Breast epithelium (tissue), 3 donors: ENCODE results near the gene PDZD2.

Experiments
- CTCF ChIP-seq, 3 donors: fragments of 450-650 bp; IDR thresholded peaks; one replicate each; pipeline ENCODE4 v1.5.1; 2016 to 2017; ENCODE audit warnings: antibody characterized with exemption in 3 of 3, mild to moderate bottlenecking in 3 of 3, moderate library complexity in 3 of 3
- POLR2A ChIP-seq: fragments of 450-650 bp; IDR thresholded peaks from one replicate; pipeline ENCODE4 v1.6.1; 2016; ENCODE audit warnings: antibody characterized with exemption, mild to moderate bottlenecking, moderate library complexity

GRCh38 chr5:32087086-32088082 lies 448.5 kb downstream of the PDZD2 start:
- TF ChIP-seq POLR2A = no peak
- no peak for TF ChIP-seq CTCF (IDR thresholded peaks at IDR 0.05)
